Natural killer cell (primary cell): ENCODE results near the gene DLGAP5. TPM values are rescaled to one million over a fixed set of nuclear protein-coding genes. Genes with fewer than 3 reads are reported as not detected.

Source experiments
- ATAC-seq, 3 donors: fragments of 150-1000 bp in 2 of 3; fragments of 200-7000 bp in 1 of 3; cut with Tn5 transposase; 1 replicate in 1 of 3; 2 replicates in 2 of 3; pipeline ENCODE4 v1.10.0; 2021; ENCODE audit warnings: mild to moderate bottlenecking in 2 of 3, moderate library complexity in 2 of 3
- DNase-seq, 2 donors: peaks; one replicate each; pipeline versions ENCODE4 v3.0.0 to v3.0.0-alpha.2; 2013 to 2021; ENCODE audit warnings: mixed read lengths in 1 of 2
- H3K27ac ChIP-seq: one replicate; pipeline ENCODE4 v1.5.1; 2013; ENCODE audit warnings: mild to moderate bottlenecking, low read length
- H3K27me3 ChIP-seq: one replicate; pipeline ENCODE4 v1.6.1; 2013; ENCODE audit warnings: low read length; ENCODE audit not compliant: control insufficient read depth, insufficient read depth
- H3K36me3 ChIP-seq: one replicate; pipeline ENCODE4 v1.6.1; 2013; ENCODE audit warnings: low read length; ENCODE audit not compliant: control insufficient read depth, insufficient read depth
- H3K4me1 ChIP-seq: one replicate; pipeline ENCODE4 v1.6.1; 2013; ENCODE audit warnings: low read length; ENCODE audit not compliant: control insufficient read depth, insufficient read depth
- H3K4me3 ChIP-seq: one replicate; pipeline ENCODE4 v1.5.1; 2013; ENCODE audit warnings: low read length
- H3K9me3 ChIP-seq: one replicate; pipeline ENCODE4 v1.6.1; 2013; ENCODE audit warnings: low read length; ENCODE audit not compliant: control insufficient read depth, insufficient read depth
- H3K27ac Mint-ChIP-seq, 2 donors: one replicate each; pipeline ENCODE4 v1.8.0; 2022; ENCODE audit warnings: mild to moderate bottlenecking in 2 of 2, mixed read lengths in 2 of 2, moderate library complexity in 1 of 2
- H3K27me3 Mint-ChIP-seq, 2 donors: one replicate each; pipeline ENCODE4 v1.8.0; 2022; ENCODE audit warnings: low read depth in 2 of 2, mixed read lengths in 2 of 2
- H3K36me3 Mint-ChIP-seq: one replicate; pipeline ENCODE4 v1.8.0; 2022; ENCODE audit warnings: mixed read lengths
- H3K4me1 Mint-ChIP-seq, 2 donors: one replicate each; pipeline ENCODE4 v1.8.0; 2022; ENCODE audit warnings: mixed read lengths in 2 of 2
- H3K4me3 Mint-ChIP-seq: one replicate; pipeline ENCODE4 v1.8.0; 2022; ENCODE audit warnings: mild to moderate bottlenecking, moderate library complexity, mixed read lengths
- H3K9me3 Mint-ChIP-seq, 2 donors: one replicate each; pipeline ENCODE4 v1.8.0; 2022; ENCODE audit warnings: mixed read lengths in 2 of 2
- WGBS: methylation state at CpG from one replicate; pipeline ENCODE4 v1.1.7; 2013; ENCODE audit warnings: missing lambda C conversion rate; ENCODE audit not compliant: insufficient coverage; 5-methylcytosine and 5-hydroxymethylcytosine counted together
- intact Hi-C: fragments of 100-400 bp; cut with micrococcal nuclease; formaldehyde crosslinking; loops from one replicate; pipeline ENCODE4 v1.14.2; 2022
- total RNA-seq, 4 donors: library from RNA; stranded (reverse); fragments of 120-200 nt in 1 of 4; gene quantifications; one replicate each; pipeline versions ENCODE4 v1.2.3 to v1.2.4, GENCODE V29; 2013 to 2022
- TF ChIP-seq, protein P1 (sequence below): fragments of 200-600 bp; IDR thresholded peaks from one replicate; pipeline ENCODE4 v1.8.0; 2022; ENCODE audit warnings: antibody characterized with exemption

The DLGAP5 gene
- total RNA-seq, 3 donors from 2014 or later (not counting 1 experiment from before 2014, with no cell fraction given) = 0.15 to 1.9 (median 0.54) TPM

DNA sequence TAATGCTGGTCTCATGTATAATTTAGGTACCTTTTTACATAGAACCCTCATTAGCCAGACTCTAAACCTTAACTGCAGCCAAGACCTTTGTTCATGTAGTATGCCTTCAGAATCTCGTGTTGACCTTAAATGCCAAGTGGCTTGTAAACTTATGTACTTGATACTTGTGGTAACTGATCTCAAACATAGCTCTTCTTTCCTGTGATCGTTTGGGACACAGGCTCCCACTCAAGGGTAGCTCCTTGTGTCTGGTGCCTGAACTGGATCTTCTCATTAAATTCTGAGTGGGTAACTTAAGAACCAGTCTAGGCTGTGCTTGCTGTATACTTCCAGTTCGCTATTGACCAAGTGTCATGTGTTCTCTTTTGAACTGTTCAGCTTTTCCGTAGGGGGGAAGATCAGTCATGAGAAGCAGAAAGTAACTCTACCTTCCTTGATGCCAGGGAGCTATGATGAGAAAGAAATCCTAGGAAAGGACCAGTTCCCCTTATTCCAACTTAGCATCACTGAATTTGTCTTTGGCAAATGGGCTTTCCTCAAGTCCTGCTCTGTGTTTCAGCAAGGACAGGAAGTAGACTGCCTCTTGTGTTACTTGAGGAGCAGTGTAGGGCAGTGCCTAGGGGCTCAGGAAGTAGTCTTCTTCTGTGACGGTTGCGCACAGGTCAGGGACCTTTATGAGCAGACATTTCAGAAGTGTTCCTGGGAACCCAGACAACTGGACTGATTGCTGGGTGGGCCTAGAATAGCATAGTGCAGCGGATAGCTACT lies 59.8 kb downstream of the DLGAP5 start:
- H3K36me3 ChIP-seq = no peaks in the 10 kb centered on the region
- H3K36me3 Mint-ChIP-seq = no peaks in the 10 kb centered on the region
- no peaks in the 10 kb centered on the region for H3K9me3 Mint-ChIP-seq
- peaks cover 17 to 33% of the 10 kb centered on the region in 2 donors for H3K4me1 Mint-ChIP-seq
- WGBS = 82% methylated on average over 7 of the region's 7 CpGs
- DNase-seq (peak in 1 of 2 donors; percentile 38), ATAC-seq (peak in 2 of 3 donors; percentile 15 to 53)
- no peaks in the 10 kb centered on the region for H3K27me3 ChIP-seq
- no peaks in the 10 kb centered on the region for H3K9me3 ChIP-seq
- TF ChIP-seq, protein P1, sequence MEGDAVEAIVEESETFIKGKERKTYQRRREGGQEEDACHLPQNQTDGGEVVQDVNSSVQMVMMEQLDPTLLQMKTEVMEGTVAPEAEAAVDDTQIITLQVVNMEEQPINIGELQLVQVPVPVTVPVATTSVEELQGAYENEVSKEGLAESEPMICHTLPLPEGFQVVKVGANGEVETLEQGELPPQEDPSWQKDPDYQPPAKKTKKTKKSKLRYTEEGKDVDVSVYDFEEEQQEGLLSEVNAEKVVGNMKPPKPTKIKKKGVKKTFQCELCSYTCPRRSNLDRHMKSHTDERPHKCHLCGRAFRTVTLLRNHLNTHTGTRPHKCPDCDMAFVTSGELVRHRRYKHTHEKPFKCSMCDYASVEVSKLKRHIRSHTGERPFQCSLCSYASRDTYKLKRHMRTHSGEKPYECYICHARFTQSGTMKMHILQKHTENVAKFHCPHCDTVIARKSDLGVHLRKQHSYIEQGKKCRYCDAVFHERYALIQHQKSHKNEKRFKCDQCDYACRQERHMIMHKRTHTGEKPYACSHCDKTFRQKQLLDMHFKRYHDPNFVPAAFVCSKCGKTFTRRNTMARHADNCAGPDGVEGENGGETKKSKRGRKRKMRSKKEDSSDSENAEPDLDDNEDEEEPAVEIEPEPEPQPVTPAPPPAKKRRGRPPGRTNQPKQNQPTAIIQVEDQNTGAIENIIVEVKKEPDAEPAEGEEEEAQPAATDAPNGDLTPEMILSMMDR = no peak
- H3K27ac ChIP-seq = no peak overlapping the region
- H3K4me1 ChIP-seq = peaks cover 16% of the 10 kb centered on the region
- intact Hi-C loops = no loop called here
- peak overlapping the region; percentile 23 to 66 for H3K27ac Mint-ChIP-seq
- H3K27me3 Mint-ChIP-seq = no peaks in the 10 kb centered on the region
- H3K4me3 Mint-ChIP-seq = peak overlapping the region; percentile 59
- H3K4me3 ChIP-seq = no peak overlapping the region

DNA sequence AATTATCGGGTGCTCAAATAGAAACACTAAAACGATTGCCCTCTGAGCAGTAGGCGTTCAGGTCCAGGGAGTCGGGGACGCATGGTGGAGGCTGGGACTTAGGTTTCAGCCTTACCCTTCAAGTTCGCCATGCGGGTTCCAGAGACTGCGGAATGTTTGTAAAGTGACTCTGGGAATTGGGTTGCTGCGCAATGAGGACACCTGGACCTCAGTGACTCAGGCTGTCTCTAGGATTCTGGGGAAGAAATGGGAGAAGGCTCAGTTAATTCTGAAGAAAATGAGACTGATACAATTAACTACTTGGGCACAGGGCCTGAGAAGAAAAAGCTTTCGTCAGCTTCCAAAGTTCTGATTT lies 61.2 kb downstream of the DLGAP5 start:
- intact Hi-C loops = no loop called here
- H3K36me3 Mint-ChIP-seq = no peaks in the 10 kb centered on the region
- H3K9me3 ChIP-seq = no peaks in the 10 kb centered on the region
- peaks cover 31 to 47% of the 10 kb centered on the region in 2 donors for H3K4me1 Mint-ChIP-seq
- 73% methylated on average over 10 of the region's 10 CpGs for WGBS
- TF ChIP-seq, protein P1 = no peak
- peaks cover 27% of the 10 kb centered on the region for H3K4me1 ChIP-seq
- no peaks in the 10 kb centered on the region for H3K9me3 Mint-ChIP-seq
- H3K4me3 ChIP-seq = peak overlapping the region; percentile 46
- H3K4me3 Mint-ChIP-seq = peak overlapping the region; percentile 86
- DNase-seq = no peak
- no peaks in the 10 kb centered on the region for H3K27me3 Mint-ChIP-seq
- peak overlapping the region; percentile 48 to 81 for H3K27ac Mint-ChIP-seq
- H3K36me3 ChIP-seq = no peaks in the 10 kb centered on the region
- no peaks in the 10 kb centered on the region for H3K27me3 ChIP-seq
- ATAC-seq = no peak
- no peak overlapping the region for H3K27ac ChIP-seq

DNA sequence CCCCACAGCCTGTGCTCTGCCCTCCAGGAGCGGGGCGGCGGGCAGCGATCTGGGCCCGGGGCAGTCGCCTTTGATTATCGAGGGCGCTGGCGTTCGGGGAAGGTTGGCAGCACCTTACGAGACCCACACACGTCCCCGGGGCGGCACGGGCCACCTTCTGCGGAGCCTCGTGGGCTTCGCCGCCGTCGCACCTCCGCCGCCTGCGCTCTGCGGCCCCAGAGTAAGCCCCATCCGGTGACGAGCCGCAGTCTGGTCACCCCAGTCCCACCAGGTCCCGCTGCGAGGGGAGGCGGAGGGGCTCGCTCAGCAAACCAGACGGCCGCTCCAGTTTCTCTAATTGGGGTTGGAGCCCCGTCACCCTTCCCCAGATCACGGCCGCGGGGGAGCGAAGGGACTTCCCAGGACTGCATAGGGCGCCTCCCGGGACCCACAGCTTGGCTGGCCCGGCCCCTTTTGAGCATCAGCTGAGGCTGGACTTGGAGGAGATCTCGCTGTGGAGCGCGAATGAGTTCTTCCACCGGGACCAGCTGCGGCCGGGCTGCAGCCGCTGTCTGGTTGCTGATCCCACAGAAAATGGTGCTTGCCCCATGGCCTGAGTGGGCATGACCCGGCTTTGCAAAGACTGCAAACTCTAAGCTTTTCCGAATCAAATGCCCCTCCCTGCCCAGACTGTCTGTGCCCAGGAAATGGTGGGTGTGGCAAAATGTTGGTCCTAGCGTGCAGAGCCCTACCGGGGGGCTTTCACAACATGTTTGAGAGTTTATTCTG lies 61.8 kb downstream of the DLGAP5 start:
- Mint-ChIP-seq H3K9me3 (no peaks in the 10 kb centered on the region), H3K4me3 (peak overlapping the region; percentile 86), H3K36me3 (no peaks in the 10 kb centered on the region), H3K27me3 (no peaks in the 10 kb centered on the region), H3K4me1 (peaks cover 36 to 53% of the 10 kb centered on the region in 2 donors), H3K27ac (peak overlapping the region; percentile 48 to 81)
- whole genome bisulfite sequencing = under 1% methylated on average over 53 of the region's 53 CpGs
- intact Hi-C loops = loop anchor here (1.0 to 5.0 kb wide), 2 partner anchors 27 to 37 kb away; no protein-coding TSS in a partner anchor
- no peaks in the 10 kb centered on the region for H3K9me3 ChIP-seq
- DNase-seq (peak; percentile 63 to 71), ATAC-seq (peak; percentile 74 to 86 (median 82))
- no peaks in the 10 kb centered on the region for H3K36me3 ChIP-seq
- H3K4me3 ChIP-seq = peak overlapping the region; percentile 46
- peak overlapping the region; percentile 11 for H3K27ac ChIP-seq
- TF ChIP-seq, protein P1 = no peak
- H3K27me3 ChIP-seq = no peaks in the 10 kb centered on the region
- H3K4me1 ChIP-seq = peaks cover 33% of the 10 kb centered on the region
